DOHH2 (cell line): ENCODE data around the gene OLFML1.

Source experiments
- CTCF ChIP-seq: fragments of 200-600 bp; sonication (generic); IDR thresholded peaks from one replicate; pipeline ENCODE4 v1.5.1; 2014; ENCODE audit warnings: antibody characterized with exemption, mild to moderate bottlenecking, low read depth, low read length; ENCODE audit not compliant: poor library complexity, severe bottlenecking
- EZH2phosphoT487 ChIP-seq: fragments of 200-600 bp; sonication (generic); IDR thresholded peaks from 2 replicates; pipeline ENCODE4 v1.6.1; 2017; ENCODE audit warnings: borderline replicate concordance, mild to moderate bottlenecking, antibody characterized with exemption, low read length, moderate library complexity, mixed read lengths

- TF ChIP-seq CTCF (no peak), EZH2phosphoT487 (no peak)
Measured at GRCh38 chr11:7515447-7515886, 30.2 kb downstream of the OLFML1 start.
